Measurements from ENCODE around the gene RCVRN.
"Not testable (repeated sequence)": the region's sequence is repeated elsewhere in the genome, so short reads cannot be mapped to it uniquely, and the experiment has no call there.

Gene RCVRN

GRCh38 chr17:9922012-9922848 lies 17.2 kb upstream of the RCVRN start:
- DNase-seq = no peak

GRCh38 chr17:9921216-9921615 lies 16.1 kb upstream of the RCVRN start:
- DNase-seq = not testable (repeated sequence)

- no peak for DNase-seq
Observed at GRCh38 chr17:9918804-9919352, 13.8 kb upstream of the RCVRN start.

DNA sequence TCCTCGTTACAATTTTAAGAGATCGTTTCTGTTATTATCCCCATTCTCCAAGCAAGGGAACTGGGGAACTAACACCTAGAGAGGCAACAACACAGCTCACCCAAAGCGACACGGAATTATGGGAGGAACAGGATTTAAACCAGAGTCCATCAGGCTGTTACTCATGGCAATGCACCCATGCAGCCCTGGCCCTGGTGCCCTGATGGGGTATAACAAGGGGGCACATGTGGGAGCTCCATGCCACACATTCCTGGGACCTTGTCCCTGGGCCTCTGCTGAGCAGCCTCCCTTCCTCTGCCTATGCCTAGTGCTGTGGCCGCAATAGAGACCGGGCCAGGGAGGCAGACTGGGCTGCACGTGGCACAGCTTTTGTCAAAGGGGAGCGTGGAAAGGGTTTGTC lies 13.3 kb upstream of the RCVRN start:
- DNase-seq = no peak

DNA sequence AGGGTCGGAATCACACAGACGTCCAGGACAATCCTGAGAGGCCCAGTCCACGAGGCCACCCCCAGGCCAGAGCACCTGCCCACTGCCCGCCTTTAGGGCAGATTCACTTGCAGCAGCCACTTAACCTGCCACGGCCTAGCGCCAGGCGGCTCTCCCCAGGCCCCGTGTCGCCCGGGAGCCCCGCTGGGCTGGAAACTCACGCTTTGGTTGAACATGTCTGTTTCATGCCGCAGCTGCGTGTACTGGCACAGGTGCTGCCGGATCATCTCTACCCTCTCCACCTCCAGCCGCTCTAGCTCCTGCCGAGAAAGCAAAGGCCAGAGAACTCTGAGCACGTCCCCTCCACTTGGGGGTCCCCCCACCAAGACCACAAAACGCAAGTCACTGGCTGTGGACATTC lies 12.7 kb upstream of the RCVRN start:
- no peak for DNase-seq

DNA sequence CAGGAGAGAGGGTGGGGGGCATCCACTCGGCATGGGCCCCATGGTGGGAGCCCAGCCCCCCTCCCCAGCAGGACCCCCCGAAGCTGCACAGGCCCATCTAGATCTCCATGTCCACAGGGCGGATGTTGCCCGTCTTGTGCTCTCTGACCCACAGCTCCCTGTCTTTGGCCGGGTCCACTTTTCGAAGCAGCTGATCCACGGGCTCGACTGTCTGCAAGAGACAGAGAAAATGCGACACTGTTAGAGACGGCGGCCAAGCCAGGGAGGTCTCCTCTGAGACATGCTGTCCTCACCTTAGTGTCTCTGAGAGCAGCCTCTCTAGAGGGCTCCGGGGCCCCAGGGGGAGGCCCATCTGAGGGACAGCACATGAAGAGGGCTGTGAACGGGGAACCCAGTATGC lies 12.1 kb upstream of the RCVRN start:
- no peak for DNase-seq

DNA sequence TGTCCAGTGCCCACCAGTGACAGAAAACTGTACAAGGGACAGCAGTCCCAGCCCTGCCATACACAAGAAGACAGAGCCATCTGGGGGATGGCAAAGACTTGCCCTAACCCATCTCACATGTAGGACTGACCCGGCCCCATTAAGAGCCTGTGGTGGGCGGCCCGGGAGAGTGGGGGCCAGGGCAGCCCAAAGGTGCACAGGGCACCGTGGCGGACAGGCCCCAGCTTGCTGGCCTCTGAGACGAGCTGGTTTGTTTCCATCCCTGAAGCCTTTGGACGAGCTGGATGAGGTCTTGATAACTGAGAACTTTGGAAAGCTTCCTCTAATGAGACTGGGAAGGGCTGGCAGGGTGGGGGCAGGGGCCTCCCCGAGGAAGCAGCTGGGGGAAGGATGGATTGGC lies 11.0 kb upstream of the RCVRN start:
- DNase-seq = no peak

DNA sequence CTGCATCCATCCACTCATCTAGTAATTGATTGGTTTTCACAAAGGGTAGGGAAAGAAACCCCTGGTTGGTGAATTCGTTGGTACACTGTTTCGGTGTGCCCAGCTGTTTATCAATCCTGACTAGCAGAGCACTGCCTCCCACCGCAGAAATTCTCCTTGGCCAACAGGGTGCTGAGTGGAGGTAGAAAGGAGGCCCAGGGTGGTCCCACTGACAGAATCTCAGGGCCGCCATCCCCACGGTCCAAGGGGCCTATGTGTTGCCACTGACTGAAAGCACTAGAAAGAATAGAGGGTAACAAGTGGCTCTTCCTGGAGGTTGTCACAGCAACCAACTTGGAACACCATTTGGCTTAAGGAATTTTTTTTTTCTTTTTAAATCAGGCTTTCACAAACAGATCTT lies 8.4 kb upstream of the RCVRN start:
- DNase-seq = no peak

DNA sequence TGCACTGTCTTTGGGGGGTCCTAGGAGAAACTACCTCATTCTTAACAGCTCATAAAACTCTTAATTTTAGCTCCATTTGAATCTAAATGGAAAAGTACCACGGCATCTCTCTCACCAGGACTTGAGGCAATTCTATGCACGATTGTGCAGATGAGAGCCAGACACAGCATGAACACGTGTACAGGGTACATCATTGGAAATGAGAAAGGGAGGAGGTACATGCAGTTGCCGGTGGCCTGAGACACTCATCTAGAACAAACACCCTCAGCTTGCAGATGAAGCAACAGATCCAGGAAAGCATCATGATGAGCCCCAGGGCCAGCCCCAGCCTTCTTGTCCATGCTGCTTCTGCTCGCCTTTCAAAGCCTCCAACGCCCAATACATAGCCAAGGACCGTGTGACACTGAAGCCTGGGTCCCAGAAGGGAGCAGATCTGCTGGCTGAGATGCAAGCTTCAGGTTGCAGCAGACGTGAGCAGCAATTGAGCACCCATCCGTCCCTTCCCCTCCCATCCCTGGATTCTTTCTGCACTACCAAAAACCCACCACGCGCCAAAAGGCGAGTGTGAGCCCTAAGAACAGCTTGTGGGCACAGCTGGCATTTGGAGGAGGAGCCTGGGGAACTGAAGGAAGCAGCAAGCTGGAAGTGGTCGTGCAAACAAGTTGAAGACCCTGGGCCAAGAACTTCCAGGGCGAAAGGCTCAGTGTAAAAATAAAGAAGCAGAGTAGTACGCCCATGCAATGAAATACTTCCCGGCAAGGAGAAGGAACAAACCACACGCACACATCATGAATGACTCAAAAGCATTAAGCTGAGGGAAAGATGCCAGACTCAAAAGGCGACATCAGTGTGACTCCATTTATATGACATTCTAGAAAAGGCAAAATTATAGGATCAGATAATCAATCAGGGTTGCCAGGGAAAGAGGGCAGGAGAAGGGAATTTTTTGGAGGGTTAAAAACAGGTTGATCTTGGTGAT lies 7.3 kb upstream of the RCVRN start:
- peak in 3 of 56 donors; percentile 7 to 15 (median 10) for DNase-seq

- no peak for DNase-seq
Observed at GRCh38 chr17:9911089-9911488, 6.0 kb upstream of the RCVRN start.

DNA sequence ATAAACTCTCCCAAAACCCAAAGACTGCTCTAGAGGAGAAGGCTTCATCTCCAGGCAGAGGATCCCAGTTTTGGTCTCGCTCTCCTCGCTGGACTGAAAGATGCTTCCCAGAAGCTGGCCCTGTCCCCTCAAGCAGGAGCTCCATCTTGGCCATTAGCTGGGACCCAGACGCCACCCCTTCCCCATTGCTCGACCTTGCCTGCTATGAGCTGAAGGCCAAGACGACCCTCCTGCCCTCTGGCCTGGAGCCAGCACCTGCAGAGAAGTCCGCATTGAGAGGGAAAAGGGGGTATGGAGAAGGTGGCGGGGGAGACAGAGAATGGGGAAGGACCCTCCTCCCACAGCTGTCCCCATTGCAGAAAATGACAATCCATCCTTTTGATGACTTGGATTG lies 3.6 kb upstream of the RCVRN start:
- no peak for DNase-seq

- DNase-seq = no peak
Observed at GRCh38 chr17:9907883-9908648, 3.0 kb upstream of the RCVRN start.

DNA sequence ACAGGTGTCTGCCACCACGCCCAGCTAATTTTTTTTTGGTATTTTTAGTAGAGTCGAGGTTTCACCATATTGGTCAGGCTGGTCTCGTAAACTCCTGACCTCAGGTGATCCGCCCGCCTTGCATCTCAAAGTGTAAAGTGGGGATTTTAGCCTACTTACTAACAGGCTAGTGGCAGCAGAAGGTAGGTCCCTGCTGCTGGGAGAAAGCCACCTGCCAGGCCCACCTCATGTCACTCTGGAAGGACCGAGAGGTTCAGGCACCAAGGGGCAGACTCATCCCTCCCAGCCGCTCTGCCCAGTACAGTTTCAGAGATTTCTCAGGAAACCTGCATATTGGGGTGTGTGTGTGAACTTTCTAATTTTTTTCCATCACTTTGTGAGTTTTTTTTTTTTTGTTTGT lies 2.1 kb upstream of the RCVRN start:
- DNase-seq = no peak

DNA sequence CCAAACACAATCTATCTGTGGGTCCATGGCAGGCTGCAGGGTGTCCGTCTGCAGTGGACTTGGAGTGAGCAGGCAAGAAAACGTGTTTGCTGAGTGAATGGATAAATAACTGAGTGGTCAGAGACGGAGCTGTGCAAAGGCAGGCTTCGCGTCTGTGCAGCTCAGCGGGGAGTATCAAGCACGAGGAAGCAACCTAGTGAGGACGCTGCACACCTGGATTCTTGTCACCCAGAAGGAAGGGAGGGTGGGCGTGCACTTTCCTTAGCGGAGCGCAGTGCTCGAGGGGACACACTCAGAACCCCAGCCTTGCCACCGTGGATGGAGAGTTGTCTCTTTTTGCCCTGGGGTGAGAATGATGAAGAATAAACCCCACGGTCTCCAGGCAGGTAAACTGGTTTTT lies 1.5 kb upstream of the RCVRN start:
- no peak for DNase-seq

GRCh38 chr17:9905902-9906301 lies 831 bp upstream of the RCVRN start:
- peak in 12 of 56 donors; percentile 6 to 61 (median 14) for DNase-seq

DNA sequence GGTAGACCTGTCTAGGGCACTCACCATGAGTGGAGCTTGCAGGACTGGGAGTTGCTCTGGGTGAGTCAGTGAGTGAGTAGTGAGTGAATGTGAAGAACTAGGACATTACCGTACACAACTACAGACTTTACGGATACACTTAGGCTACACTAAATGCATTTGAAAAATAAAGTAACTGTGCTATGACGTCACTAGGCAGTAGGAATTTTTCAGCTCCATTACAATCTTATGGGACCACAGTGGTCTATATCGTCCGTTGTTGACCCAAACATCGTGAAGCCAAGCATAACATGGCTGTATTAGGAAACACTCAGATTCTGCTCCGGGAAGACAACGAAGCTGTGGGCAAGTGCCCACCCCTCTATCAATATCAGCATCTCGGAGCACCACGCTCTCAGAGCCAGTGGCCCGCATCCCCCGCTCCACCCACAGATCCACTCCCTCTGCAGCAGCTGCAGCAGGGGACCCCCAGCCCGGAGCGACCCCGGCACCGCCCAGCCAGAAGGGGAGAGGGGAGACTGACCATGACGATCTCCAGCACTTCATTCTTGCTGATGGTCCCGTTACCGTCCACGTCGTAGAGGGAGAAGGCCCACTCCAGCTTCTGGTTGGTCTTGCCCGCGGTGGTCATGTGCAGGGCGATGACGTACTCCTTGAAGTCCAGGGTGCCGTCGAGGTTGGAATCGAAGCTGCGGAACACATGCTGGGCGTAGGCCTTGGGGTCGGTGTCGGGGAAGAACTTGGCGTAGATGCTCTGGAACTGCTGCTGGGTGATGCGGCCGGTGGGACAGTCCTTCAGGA lies 594 bp downstream of the RCVRN start:
- no peak for DNase-seq

DNA sequence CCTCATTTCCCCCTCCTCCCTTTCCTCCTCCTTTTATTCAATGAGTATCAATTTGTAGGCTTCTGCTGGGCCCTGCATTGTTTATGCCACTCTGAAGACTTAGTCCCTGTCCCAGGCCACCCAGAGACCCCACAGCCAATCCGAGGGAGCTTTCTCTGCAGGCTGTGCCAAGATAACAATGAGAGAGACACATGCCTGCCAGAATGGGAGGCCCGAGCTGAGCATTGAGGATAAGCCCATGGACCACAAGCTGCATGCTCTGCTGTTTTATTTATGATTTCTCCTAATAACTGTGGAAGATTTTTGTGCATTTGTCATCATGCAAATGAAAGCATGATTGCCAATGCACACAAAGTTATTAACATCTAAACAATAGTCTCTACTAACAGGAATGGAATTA lies 3.0 kb downstream of the RCVRN start:
- DNase-seq = no peak

DNA sequence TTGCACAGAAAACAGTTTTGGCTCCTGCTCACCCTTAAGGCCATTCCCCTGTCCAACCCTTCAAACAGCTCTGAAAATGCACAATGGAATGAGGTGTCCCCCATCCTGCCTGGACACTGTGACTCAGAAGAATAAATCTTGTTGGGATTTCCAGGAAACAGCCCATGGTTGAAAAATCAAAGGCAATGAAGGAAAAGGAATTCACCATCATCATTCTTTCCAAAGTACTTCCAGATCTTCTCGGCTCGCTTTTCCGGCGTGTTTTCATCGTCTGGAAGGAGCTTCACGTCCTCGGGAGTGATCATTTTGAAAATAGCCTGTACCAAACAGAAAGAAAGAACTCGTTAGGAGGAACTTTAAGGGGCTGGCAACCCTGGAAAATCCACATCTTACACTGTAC lies 4.3 kb downstream of the RCVRN start:
- no peak for DNase-seq

DNA sequence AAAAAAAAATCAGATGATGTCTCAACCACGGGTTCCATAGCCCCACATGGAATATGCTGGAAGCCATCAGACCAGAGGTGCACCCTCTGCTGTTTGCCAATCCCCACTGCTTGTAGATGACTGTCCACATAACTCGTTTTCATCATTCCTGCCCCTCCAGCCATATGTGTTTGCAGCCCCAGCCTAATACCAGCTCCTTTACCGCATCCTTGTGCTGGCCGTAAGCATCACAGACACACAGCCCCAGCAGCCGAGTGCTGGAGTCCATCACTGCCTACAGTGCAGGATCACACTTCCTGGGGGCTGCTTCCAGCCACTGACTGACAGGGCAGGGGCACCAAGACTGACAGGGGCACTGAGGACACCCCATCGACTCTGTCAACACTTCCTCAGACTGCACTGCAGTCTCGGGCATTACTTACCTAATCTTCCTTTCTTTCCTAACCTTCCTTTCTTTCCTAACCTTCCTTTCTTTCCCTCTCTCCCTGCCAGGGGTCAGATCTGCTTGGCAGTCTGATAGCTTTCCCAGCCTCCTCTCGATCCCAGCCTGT lies 5.0 kb downstream of the RCVRN start:
- no peak for DNase-seq

Measured in amygdala (tissue), 56 donors.